ENCODE measurements around the gene STUM. TPM values are rescaled to one million over a fixed set of nuclear protein-coding genes. Genes with fewer than 3 reads are reported as not detected.

The STUM gene
- total RNA-seq, 1 experiment from 2014 or later: 0.03 TPM

- no peak for TF ChIP-seq POLR2AphosphoS5 (IDR thresholded peaks at IDR 0.05; ENCODE audit: low read depth, low read length)
- no peak for TF ChIP-seq TCF7L2 (IDR thresholded peaks at IDR 0.05; ENCODE audit: low read depth, low read length)
- TF ChIP-seq REST (IDR thresholded peaks at IDR 0.05; ENCODE audit: insufficient read depth in 1 of 2, low read depth in 2 of 2, low read length in 1 of 2): no peak
- TF ChIP-seq SIN3A (IDR thresholded peaks at IDR 0.05; ENCODE audit: borderline replicate concordance, insufficient read depth, low read depth, low read length): no peak
- TF ChIP-seq CTCF (IDR thresholded peaks at IDR 0.05): no peak
- ATAC-seq: no peak
- no TSS peak for BruUV-seq (replicated peaks)
- no peaks in the 10 kb centered on the region for H3K9me3 ChIP-seq (ENCODE audit: control insufficient read depth, insufficient read depth, low read depth, low read length)
- intact Hi-C loops (cut with micrococcal nuclease; ENCODE audit: unreplicated experiment) (no loop called here), in situ Hi-C loops (cut with HindIII; ENCODE audit: low pct_unique_long_range_greater_than_20kb, low sequenced_read_pairs) (no loop called here)
- CTCF ChIA-PET: no interaction called here
- no peaks in the 10 kb centered on the region for H3K27me3 ChIP-seq (ENCODE audit: control insufficient read depth, insufficient read depth, low read length)
- H3K4me3 ChIP-seq (ENCODE audit: low read depth in 2 of 2, low read length in 2 of 2): no peak overlapping the region
- no peaks in the 10 kb centered on the region for H3K36me3 ChIP-seq (ENCODE audit: control insufficient read depth, insufficient read depth, low read length)
- H3K4me1 ChIP-seq (ENCODE audit: control insufficient read depth, insufficient read depth, low read length): no peaks in the 10 kb centered on the region
- no peak for DNase-seq (ENCODE audit: low read depth, low spot score)
- no peak overlapping the region for H3K27ac ChIP-seq (ENCODE audit: low read length)
- POLR2A ChIA-PET: no interaction called here
Observed at GRCh38 chr1:226655251-226656163, 106.9 kb downstream of the STUM start.

- in situ Hi-C loops (cut with HindIII; ENCODE audit: low pct_unique_long_range_greater_than_20kb, low sequenced_read_pairs): no loop called here
- H3K27ac ChIP-seq (ENCODE audit: low read length): no peak overlapping the region
- ChIA-PET CTCF (no interaction called here), POLR2A (no interaction called here)
- no TSS peak for BruUV-seq (replicated peaks)
- H3K4me3 ChIP-seq (ENCODE audit: low read depth in 2 of 2, low read length in 2 of 2): no peak overlapping the region
- H3K4me1 ChIP-seq (ENCODE audit: control insufficient read depth, insufficient read depth, low read length): no peaks in the 10 kb centered on the region
- TF ChIP-seq SIN3A (IDR thresholded peaks at IDR 0.05; ENCODE audit: borderline replicate concordance, insufficient read depth, low read depth, low read length): no peak
- no peak for TF ChIP-seq CTCF (IDR thresholded peaks at IDR 0.05)
- no peaks in the 10 kb centered on the region for H3K9me3 ChIP-seq (ENCODE audit: control insufficient read depth, insufficient read depth, low read depth, low read length)
- DNase-seq (ENCODE audit: low read depth, low spot score) (no peak), ATAC-seq (no peak)
- no peaks in the 10 kb centered on the region for H3K27me3 ChIP-seq (ENCODE audit: control insufficient read depth, insufficient read depth, low read length)
- intact Hi-C loops (cut with micrococcal nuclease; ENCODE audit: unreplicated experiment): no loop called here
- H3K36me3 ChIP-seq (ENCODE audit: control insufficient read depth, insufficient read depth, low read length): no peaks in the 10 kb centered on the region
Observed at GRCh38 chr1:226656201-226656600, 107.6 kb downstream of the STUM start.

All from Panc1 (cell line).